GM19025 (cell line): ENCODE measurements around the gene LBX2.
"Not testable (repeated sequence)": the region's sequence is repeated elsewhere in the genome, so short reads cannot be mapped to it uniquely, and the experiment has no call there.

Experiments
- ATAC-seq: cut with Tn5 transposase; IDR thresholded peaks from one replicate; pipeline ENCODE4 v1.9.1; 2021; ENCODE audit warnings: mild to moderate bottlenecking, low read depth, moderate library complexity; ENCODE audit not compliant: unreplicated experiment

Gene LBX2

GRCh38 chr2:74488643-74489481, 10.5 kb downstream of the LBX2 start:
- ATAC-seq, result no peak

- ATAC-seq, result no peak
Observed at GRCh38 chr2:74486141-74486540, 13.3 kb downstream of the LBX2 start.

GRCh38 chr2:74483675-74484164, 15.7 kb downstream of the LBX2 start:
- not testable (repeated sequence) for ATAC-seq

GRCh38 chr2:74482801-74483674, 16.4 kb downstream of the LBX2 start, which contains the start of the genes CCDC142 and TTC31:
TSS of gene CCDC142 (minus strand) at chr2:74482998. CDS start at chr2:74482837, 161 bp downstream.
TSS of gene TTC31 (plus strand) at chr2:74483081. CDS start at chr2:74483096, 15 bp downstream.
- peak; percentile 82 for ATAC-seq

GRCh38 chr2:74481961-74482800, 17.2 kb downstream of the LBX2 start:
- ATAC-seq, result peak; percentile 36

GRCh38 chr2:74481431-74481830, 18.0 kb downstream of the LBX2 start:
- no peak for ATAC-seq

- no peak for ATAC-seq
Observed at GRCh38 chr2:74474899-74475298, 24.5 kb downstream of the LBX2 start.

GRCh38 chr2:74474481-74474880, 24.9 kb downstream of the LBX2 start:
- ATAC-seq, result no peak

- ATAC-seq, result no peak
Observed at GRCh38 chr2:74472945-74473258, 26.5 kb downstream of the LBX2 start.

GRCh38 chr2:74472086-74472944, 27.1 kb downstream of the LBX2 start, which contains the start of gene MRPL53:
TSS of gene MRPL53 (minus strand) at chr2:74472680. CDS start at chr2:74472660, 20 bp downstream.
- ATAC-seq, result peak; percentile 79

- ATAC-seq, result no peak
Observed at GRCh38 chr2:74471332-74472065, 27.9 kb downstream of the LBX2 start.

GRCh38 chr2:74470742-74471141, 28.7 kb downstream of the LBX2 start:
- ATAC-seq, result not testable (repeated sequence)

- no peak for ATAC-seq
Observed at GRCh38 chr2:74464406-74464805, 35.0 kb downstream of the LBX2 start.

- ATAC-seq, result no peak
Observed at GRCh38 chr2:74462786-74463105, 36.7 kb downstream of the LBX2 start.

- no peak for ATAC-seq
Observed at GRCh38 chr2:74462054-74462785, 37.2 kb downstream of the LBX2 start.

GRCh38 chr2:74461187-74462053, 38.0 kb downstream of the LBX2 start:
- no peak for ATAC-seq

GRCh38 chr2:74460187-74460586, 39.2 kb downstream of the LBX2 start:
- not testable (repeated sequence) for ATAC-seq
